Urinary bladder (tissue), 4 donors: Measurements from ENCODE around the gene ATL2. TPM values are rescaled to one million over a fixed set of nuclear protein-coding genes. Genes with fewer than 3 reads are reported as not detected.

ENCODE experiments used
- DNase-seq: peaks from one replicate; pipeline ENCODE4 v3.0.0-alpha.2; 2015; ENCODE audit errors: extremely low spot score
- H3K27ac ChIP-seq: one replicate; pipeline ENCODE4 v1.5.1; 2013; ENCODE audit warnings: low read depth, mild to moderate bottlenecking, moderate library complexity
- H3K36me3 ChIP-seq: one replicate; pipeline ENCODE4 v1.6.1; 2013; ENCODE audit warnings: mild to moderate bottlenecking, moderate library complexity; ENCODE audit not compliant: insufficient read depth
- H3K4me1 ChIP-seq: one replicate; pipeline ENCODE4 v1.6.1; 2013; ENCODE audit warnings: mild to moderate bottlenecking, moderate library complexity; ENCODE audit not compliant: insufficient read depth
- H3K4me3 ChIP-seq: one replicate; pipeline ENCODE4 v1.5.1; 2013; ENCODE audit warnings: low read depth, low read length
- WGBS: extraction: QIAGEN DNeasy Blood & Tissue Kit; methylation state at CpG from one replicate; pipeline ENCODE4 v1.1.7; 2013; 5-methylcytosine and 5-hydroxymethylcytosine counted together
- polyA plus RNA-seq: library from polyadenylated mRNA; stranded (reverse); fragments of 200-250 nt; gene quantifications from one replicate; pipeline ENCODE4 v1.2.3, GENCODE V29; 2013
- total RNA-seq: library from RNA; depleted of rRNA; stranded (reverse); fragments of >200 nt; gene quantifications from one replicate; pipeline ENCODE4 v1.2.3, GENCODE V29; 2014
- donor health status: healthy with polysubstance abuse.
- donor health status: healthy.

ATL2 gene
- total and polyA plus RNA-seq, 2 donors: 72.7 to 103 TPM

DNA sequence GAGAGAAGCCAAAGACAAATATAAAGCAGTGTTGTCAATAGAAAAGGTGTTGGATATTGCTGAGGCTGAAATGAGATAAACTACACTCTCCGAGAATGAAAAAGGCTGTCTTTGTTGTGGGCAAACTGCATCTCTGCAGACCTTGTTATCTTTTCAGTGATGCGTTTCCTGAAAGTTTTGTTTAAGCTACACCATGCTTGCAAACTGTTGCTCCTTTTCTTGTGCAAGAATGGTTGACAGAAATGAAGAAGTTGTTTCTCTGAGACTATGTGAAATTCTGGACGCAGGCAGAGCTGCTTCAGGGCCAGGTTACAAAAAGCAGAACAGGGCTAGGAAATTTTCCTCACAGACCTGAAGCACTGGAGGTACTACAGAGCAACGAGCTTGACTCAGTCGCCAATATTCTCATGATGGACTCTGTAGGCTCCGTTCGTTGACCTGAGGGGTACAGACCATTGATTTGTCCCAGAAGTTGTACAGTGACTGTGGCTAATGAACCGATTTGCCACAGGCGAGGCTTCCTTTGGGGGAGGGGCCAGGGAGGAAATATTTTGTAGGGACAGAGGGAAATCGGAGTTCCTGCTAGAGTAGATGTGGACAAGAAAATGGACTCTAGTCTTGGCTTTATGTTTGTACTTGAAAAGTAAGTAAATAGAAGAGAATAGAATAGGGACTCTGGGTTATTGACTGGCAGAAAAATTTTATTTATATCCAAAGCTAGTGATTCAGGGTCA is 3.5 kb upstream of the ATL2 start:
- Histone ChIP-seq H3K27ac (no peak overlapping the region), H3K4me3 (no peak overlapping the region)
- 64% methylated on average over 10 of the region's 10 CpGs for WGBS

DNA sequence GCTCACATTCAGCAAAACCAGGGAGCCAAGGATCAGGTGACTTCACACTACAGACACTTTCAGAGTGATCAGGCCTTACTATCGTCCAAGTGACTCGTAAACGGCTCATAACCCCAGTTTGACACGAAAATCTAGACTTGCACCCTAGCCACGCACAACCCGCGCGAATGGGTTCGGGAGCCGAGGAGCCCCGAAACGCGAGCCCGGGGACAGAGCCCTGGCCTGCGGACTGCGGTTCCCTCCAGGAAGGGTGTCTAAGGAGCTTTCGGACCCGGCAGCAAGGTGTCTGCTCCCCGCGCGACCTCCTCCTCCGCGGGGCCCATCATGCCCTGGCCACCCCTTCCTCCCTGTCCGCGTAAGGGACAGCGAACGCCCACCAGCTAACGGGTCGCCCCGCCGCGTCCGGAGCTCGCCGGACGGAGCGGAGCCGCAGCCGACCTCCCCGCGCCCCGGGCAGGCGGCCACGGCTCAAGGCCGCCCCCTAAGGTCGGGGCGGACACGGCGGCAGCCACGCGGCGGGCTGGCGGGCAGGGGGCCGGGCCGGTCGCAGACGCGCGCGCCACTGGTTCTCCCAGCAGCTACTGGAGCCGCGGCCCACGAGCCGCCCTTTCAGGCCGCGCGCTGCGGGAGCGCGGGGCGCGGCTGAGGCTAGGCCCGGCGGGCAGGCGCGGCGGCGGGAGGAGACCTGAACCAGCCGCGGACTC is 575 bp downstream of the ATL2 start:
- no peak for DNase-seq
- H3K4me1 ChIP-seq: no peaks in the 10 kb centered on the region

More for the DNA sequence above, 3.5 kb upstream of the ATL2 start:
- no peaks in the 10 kb centered on the region for H3K36me3 ChIP-seq
- no peak for DNase-seq
- no peaks in the 10 kb centered on the region for H3K4me1 ChIP-seq

DNA sequence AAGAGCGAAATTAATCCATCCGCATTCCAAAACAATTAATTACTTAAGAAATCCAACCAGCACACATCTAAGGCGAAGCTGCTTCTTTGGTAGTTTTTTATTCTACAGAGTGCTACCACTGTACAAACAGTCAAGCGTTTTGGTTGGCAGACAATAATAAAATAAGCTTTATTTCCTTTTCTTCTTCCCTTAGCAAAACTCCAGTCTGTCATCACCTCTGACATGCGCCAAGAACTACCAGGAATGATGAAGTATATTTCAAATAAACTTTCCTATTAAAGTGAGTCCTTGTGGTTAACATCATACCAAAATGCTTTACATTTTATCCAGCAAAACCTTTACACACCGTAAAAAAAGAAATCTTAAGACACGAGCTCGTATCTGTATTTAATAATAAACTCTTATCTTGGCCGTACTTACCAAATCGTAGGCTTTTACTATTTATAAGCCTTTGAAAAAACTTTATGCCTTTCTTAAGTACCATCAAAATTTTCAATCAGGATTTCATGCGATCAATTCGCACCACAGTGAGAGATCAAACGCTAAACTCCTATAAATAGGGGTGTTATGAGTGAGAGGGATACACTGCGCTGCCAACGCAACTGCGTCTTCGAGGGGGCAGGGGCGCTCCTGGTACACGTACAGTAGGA is 1.3 kb downstream of the ATL2 start:
- peak overlapping the region; percentile 88 for H3K4me3 ChIP-seq
- H3K36me3 ChIP-seq: no peaks in the 10 kb centered on the region
- WGBS: 13% methylated on average over 19 of the region's 19 CpGs
- no peaks in the 10 kb centered on the region for H3K4me1 ChIP-seq
- no peak overlapping the region for H3K27ac ChIP-seq
- no peak for DNase-seq

More for the DNA sequence above, 575 bp downstream of the ATL2 start:
- Histone ChIP-seq H3K27ac (peak overlapping the region; percentile 99), H3K4me3 (peak overlapping the region; percentile 88), H3K36me3 (no peaks in the 10 kb centered on the region)
- WGBS: under 1% methylated on average over 80 of the region's 80 CpGs

DNA sequence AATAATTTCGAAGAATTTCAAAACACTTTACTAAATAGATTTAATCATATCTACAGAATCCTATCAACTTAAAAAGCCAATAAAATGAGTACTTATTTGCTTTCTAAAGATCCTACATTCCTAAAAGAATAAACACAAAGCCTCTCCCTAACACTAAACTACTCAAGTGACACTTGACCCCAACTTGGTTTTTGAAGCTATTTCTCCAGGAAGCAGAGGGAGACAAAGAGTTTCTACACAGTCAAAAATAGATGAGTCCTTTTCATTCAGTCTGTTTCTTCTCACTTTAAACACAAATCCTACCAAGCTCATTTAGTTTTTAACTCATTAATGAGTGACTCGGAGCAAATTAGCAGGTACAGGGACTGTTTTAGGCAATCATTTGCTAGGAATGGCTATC is 2.1 kb downstream of the ATL2 start:
- Histone ChIP-seq H3K4me1 (no peaks in the 10 kb centered on the region), H3K4me3 (no peak overlapping the region), H3K36me3 (no peaks in the 10 kb centered on the region), H3K27ac (peak overlapping the region; percentile 34)
- 81% methylated on average over 2 of the region's 2 CpGs for WGBS
- DNase-seq: no peak

DNA sequence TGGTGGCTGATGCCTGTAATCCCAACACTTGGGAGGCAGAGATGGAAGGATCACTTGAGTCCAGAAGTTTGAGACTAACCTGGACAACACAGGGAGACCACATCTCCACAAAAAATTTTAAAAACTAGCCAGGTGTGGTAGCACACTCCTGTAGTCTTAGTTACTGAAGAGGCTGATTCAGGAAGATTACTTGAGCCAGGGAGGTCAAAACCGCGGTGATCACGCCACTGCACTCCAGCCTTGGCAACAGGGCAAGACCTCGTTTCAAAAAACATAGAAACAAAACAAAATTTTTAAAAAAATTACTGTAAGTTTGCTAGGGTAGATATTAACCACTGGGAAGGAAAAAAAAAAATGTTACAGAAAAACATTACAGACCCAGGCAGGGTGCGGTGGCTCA is 5.8 kb downstream of the ATL2 start:
- Histone ChIP-seq H3K27ac (no peak overlapping the region), H3K36me3 (no peaks in the 10 kb centered on the region), H3K4me3 (no peak overlapping the region), H3K4me1 (no peaks in the 10 kb centered on the region)
- no peak for DNase-seq
- WGBS: 90% methylated on average over 5 of the region's 5 CpGs

DNA sequence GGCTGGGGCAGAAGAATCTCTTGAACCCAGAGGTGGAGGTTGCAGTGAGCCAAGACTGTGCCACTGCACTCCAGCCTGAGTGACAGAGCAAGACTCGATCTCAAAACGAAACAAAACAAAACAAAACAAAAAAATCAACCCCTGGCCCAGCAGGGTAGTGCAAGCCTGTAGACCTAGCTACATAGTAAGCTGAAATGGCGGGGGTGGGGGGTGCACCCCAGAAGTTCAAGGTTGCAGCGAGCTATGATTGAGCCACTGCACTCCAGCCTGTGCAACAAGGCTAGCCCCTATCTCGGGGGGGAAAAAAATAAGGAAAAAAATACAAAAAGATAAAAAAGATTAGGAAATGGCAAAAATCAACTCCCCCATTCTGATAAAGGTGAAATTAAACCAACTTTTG is 6.4 kb downstream of the ATL2 start:
- Histone ChIP-seq H3K4me1 (no peaks in the 10 kb centered on the region), H3K36me3 (no peaks in the 10 kb centered on the region)
- WGBS: 96% methylated on average over 5 of the region's 5 CpGs

DNA sequence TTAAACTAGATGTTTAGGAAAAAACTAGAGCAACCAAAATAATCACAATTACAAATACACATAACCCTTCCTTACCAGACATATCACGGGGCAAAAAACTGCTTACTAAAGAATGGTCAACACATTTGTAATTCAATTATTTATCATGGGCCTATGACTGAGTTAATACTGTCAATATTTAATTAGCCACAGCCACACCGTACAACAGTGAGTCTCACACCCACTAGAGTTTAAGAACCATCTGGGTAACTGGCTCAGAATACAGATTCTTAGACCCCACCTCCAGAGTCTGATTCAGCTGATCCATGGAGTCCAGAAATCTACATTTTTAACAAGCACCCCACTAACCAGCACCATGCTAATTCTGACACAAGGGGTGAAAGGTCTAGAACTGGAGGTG is 14.8 kb downstream of the ATL2 start:
- Histone ChIP-seq H3K27ac (no peak overlapping the region), H3K4me1 (no peaks in the 10 kb centered on the region), H3K36me3 (no peaks in the 10 kb centered on the region), H3K4me3 (no peak overlapping the region)
- DNase-seq: no peak
- WGBS: 58% methylated on average over 2 of the region's 2 CpGs

More for the DNA sequence above, 6.4 kb downstream of the ATL2 start:
- DNase-seq: no peak
- no peak overlapping the region for H3K4me3 ChIP-seq
- H3K27ac ChIP-seq: no peak overlapping the region

DNA sequence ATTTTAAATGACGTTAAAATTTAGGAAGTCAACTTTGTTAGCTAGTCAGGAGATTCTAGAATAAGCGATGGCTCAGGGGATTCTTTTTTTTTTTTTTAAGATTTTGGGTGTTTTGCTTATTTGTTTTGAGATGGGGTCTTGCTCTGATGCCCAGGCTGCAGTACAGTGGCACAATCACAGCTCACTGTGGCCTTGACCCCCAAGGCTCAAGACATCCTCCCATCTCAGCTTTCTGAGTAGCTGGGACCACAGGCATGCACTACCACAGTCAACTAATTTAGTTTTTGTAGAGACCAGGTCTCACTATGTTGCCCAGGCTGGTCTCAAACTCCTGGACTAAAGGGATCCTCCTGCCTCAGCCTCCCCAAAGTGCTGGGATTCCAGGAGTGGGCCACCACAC is 16.9 kb downstream of the ATL2 start:
- no peaks in the 10 kb centered on the region for H3K4me1 ChIP-seq
- WGBS: 97% methylated on average over 2 of the region's 2 CpGs

DNA sequence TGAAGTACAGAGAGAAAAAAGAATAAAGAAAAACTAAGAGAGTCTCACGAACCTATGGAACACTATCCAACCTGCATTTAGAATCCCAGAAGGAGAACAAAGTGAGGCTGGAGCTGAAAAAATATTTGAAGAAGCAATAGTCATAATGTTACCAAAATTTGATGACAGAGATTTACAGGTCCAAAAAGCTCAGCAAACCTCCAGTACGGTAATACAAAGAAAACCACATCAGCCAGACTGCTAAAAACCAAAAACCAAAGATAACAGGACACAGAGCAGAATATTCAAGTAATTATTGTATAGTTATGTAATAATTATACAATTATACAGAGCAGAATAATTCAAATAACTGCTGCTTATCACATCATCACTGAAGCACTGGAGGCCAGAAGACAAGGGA is 23.7 kb downstream of the ATL2 start:
- Histone ChIP-seq H3K36me3 (peaks cover 2% of the 10 kb centered on the region), H3K4me1 (no peaks in the 10 kb centered on the region), H3K27ac (no peak overlapping the region), H3K4me3 (no peak overlapping the region)
- DNase-seq: no peak
- 81% methylated on average over 2 of the region's 2 CpGs for WGBS

More for the DNA sequence above, 16.9 kb downstream of the ATL2 start:
- H3K4me3 ChIP-seq: no peak overlapping the region
- no peaks in the 10 kb centered on the region for H3K36me3 ChIP-seq
- DNase-seq: no peak
- no peak overlapping the region for H3K27ac ChIP-seq

DNA sequence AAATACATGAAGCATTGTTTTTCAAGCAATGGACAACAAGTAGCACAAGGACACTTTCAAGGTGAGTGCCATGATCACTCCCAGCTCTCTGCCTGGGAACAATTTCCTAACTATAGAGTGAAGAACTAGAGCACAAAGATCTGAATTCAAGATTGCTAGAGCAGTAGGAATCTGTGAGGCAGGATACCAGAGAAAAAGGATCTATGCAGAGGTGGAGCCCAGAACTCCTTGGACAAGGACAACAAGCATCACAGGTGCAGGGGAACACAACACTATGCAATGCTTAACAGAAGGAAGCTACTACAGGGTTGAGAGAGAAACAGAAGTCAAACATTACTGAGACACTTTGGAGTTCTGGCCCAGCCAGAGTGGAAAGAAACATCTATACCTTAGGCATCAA is 24.7 kb downstream of the ATL2 start:
- H3K4me1 ChIP-seq: no peaks in the 10 kb centered on the region
- no peak overlapping the region for H3K27ac ChIP-seq
- no peak overlapping the region for H3K4me3 ChIP-seq
- no peak for DNase-seq
- H3K36me3 ChIP-seq: peaks cover 2% of the 10 kb centered on the region

DNA sequence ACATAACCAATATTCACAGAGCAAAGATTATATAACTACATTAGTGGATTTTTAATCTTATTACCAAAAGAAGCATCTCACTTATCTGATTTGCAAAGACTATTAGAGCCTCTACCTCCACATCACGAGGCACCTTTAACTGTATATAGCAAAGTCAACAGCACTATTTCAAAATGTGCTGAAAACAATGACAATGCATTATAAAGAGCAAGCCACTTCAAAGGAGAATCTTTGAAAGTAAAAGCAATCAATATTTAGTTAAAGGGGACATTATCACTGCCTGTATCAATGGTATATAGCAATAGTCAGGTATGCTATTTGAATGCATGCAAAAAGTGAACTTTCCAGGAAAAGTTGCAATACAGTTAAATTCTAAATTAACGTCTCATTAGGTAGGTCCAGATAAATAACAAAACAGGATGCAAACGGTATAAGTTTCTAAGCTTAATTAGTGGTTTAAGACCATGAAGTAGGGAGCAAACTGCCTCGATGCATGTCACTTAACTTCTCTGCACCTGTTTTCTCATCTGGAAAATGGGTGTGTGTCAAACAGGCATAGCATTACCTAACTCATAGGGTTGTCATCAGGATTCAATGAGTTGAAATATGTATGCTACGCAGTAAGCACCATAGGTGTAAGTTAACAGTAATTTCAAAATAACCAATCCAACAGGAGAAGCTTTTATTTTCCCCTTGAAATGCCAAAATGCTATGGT is 31.6 kb downstream of the ATL2 start:
- no peak for DNase-seq
- WGBS: 93% methylated on average over 5 of the region's 5 CpGs
- H3K4me1 ChIP-seq: no peaks in the 10 kb centered on the region
- peaks cover 3% of the 10 kb centered on the region for H3K36me3 ChIP-seq
- no peak overlapping the region for H3K4me3 ChIP-seq
- H3K27ac ChIP-seq: no peak overlapping the region

DNA sequence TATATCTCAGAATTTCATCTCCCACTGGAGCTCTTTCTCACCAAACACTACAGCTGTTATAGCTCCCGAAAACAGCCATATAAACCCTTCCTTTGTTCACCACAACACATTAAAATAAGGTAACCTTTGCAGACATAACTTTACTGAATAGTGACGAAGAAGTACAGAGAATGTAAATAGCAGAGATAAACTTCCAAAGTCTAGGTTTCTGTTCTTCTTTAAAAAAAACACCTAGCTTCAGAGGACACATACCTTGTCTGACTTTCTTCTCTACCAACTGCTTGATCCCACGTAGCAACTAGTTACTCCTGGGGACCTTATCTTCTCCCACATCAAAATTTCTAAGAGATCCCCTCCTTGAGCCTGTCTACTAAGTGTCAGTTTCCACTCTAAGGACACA is 32.3 kb downstream of the ATL2 start:
- DNase-seq: no peak
- Histone ChIP-seq H3K4me3 (no peak overlapping the region), H3K4me1 (no peaks in the 10 kb centered on the region), H3K36me3 (peaks cover 3% of the 10 kb centered on the region), H3K27ac (no peak overlapping the region)
- 75% methylated on average over 3 of the region's 3 CpGs for WGBS

DNA sequence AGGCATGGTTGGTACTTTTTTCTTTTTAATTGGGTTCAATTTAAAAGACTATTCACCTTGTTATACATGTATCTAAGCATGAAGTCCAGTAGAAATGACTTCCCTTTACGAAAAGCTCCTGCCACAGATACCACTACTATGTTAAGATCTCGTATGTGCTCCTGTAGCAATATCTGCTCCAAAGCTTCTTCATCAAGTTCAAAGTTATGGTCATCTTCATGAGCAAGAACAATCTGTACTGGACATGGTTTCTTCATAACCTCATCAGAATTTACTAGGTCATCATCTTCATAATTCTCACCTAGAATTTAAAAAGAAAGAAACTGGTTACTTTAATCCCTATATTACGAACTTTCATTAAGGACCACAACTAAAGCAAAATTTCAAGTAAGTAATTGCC is 33.9 kb downstream of the ATL2 start:
- Histone ChIP-seq H3K36me3 (peaks cover 3% of the 10 kb centered on the region), H3K4me3 (no peak overlapping the region), H3K27ac (no peak overlapping the region), H3K4me1 (no peaks in the 10 kb centered on the region)
- DNase-seq: no peak
- WGBS: 97% methylated on average over 3 of the region's 3 CpGs
